Osteoblast (primary cell): ENCODE results near the gene KCNT2. TPM values are rescaled to one million over a fixed set of nuclear protein-coding genes. Genes with fewer than 3 reads are reported as not detected.

Source experiments
- DNase-seq: peaks from one replicate; pipeline ENCODE4 v3.0.0; 2011; ENCODE audit warnings: low spot score, mixed read lengths; ENCODE audit not compliant: insufficient read length; ENCODE audit errors: missing footprints
- H2AFZ ChIP-seq: 2 replicates; pipeline ENCODE4 v1.6.0; 2011; ENCODE audit warnings: mild to moderate bottlenecking, low read length
- H3K27ac ChIP-seq: 2 replicates; pipeline ENCODE4 v1.5.1; 2011; ENCODE audit warnings: mild to moderate bottlenecking, low read depth, low read length, moderate library complexity
- H3K27me3 ChIP-seq: 2 replicates; pipeline ENCODE4 v1.6.0; 2012; ENCODE audit warnings: mild to moderate bottlenecking, control low read depth, inconsistent platforms, low read length, moderate library complexity; ENCODE audit not compliant: insufficient read depth
- H3K36me3 ChIP-seq: 2 replicates; pipeline ENCODE4 v1.5.1; 2011; ENCODE audit warnings: mild to moderate bottlenecking, low read length, control low read depth, moderate library complexity; ENCODE audit not compliant: insufficient read depth
- H3K4me1 ChIP-seq: 2 replicates; pipeline ENCODE4 v1.5.1; 2011; ENCODE audit warnings: mild to moderate bottlenecking, low read length, control low read depth, moderate library complexity; ENCODE audit not compliant: insufficient read depth
- H3K4me2 ChIP-seq: 2 replicates; pipeline ENCODE4 v1.6.0; 2011; ENCODE audit warnings: mild to moderate bottlenecking, low read length; ENCODE audit not compliant: insufficient read depth
- H3K4me3 ChIP-seq: fragments of 200-600 bp; sonication (generic); 3 replicates; pipeline ENCODE4 v1.5.1; 2012; ENCODE audit warnings: mild to moderate bottlenecking, low read length, inconsistent platforms; ENCODE audit not compliant: insufficient read depth
- H3K79me2 ChIP-seq: 2 replicates; pipeline ENCODE4 v1.6.0; 2012; ENCODE audit warnings: mild to moderate bottlenecking, low read length, control low read depth, inconsistent platforms; ENCODE audit not compliant: insufficient read depth
- H3K9me3 ChIP-seq: 2 replicates; pipeline ENCODE4 v1.5.1; 2011; ENCODE audit warnings: low read depth, low read length, control low read depth
- H4K20me1 ChIP-seq: 2 replicates; pipeline ENCODE4 v1.6.0; 2012; ENCODE audit warnings: mild to moderate bottlenecking, low read length, control low read depth; ENCODE audit not compliant: insufficient read depth
- total RNA-seq: library from RNA; depleted of rRNA; stranded (reverse); fragments of >200 nt; gene quantifications from 2 replicates; pipeline ENCODE4 v1.2.3, GENCODE V29; 2012
- TF ChIP-seq, protein P1 (sequence below): IDR thresholded peaks from 2 replicates; pipeline ENCODE4 v1.5.1; 2011; ENCODE audit warnings: mild to moderate bottlenecking, low read depth, low read length, moderate library complexity; ENCODE audit errors: extremely low read depth

Gene KCNT2
- total RNA-seq, 1 donor = 10.5 TPM

DNA sequence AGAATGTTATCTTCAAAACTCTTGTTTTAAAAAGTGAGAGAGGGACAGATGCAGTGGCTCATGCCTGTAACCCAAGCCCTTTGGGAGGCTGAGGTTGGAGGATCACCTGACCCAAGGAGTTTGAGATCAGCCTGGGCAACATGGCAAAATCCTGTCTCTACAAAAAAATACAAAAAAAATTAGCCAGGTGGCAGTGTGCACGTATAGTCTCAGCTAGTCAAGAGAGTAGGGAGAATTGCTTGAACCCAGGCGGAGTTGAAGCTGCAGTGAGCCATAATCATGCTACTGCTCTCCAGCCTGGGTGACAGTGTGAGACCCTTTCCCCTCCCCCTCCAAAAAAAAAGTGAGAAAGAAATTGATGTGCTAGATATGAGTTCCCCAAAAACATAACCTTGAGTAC is 131.0 kb downstream of the KCNT2 start:
- Histone ChIP-seq H3K4me1 (no peaks in the 10 kb centered on the region), H3K4me3 (no peak overlapping the region), H2AFZ (no peak overlapping the region), H3K79me2 (no peaks in the 10 kb centered on the region), H3K4me2 (no peak overlapping the region), H3K27me3 (no peaks in the 10 kb centered on the region), H3K27ac (no peak overlapping the region), H3K36me3 (no peaks in the 10 kb centered on the region), H4K20me1 (no peaks in the 10 kb centered on the region), H3K9me3 (no peaks in the 10 kb centered on the region)
- no peak for DNase-seq
- TF ChIP-seq, protein P1, sequence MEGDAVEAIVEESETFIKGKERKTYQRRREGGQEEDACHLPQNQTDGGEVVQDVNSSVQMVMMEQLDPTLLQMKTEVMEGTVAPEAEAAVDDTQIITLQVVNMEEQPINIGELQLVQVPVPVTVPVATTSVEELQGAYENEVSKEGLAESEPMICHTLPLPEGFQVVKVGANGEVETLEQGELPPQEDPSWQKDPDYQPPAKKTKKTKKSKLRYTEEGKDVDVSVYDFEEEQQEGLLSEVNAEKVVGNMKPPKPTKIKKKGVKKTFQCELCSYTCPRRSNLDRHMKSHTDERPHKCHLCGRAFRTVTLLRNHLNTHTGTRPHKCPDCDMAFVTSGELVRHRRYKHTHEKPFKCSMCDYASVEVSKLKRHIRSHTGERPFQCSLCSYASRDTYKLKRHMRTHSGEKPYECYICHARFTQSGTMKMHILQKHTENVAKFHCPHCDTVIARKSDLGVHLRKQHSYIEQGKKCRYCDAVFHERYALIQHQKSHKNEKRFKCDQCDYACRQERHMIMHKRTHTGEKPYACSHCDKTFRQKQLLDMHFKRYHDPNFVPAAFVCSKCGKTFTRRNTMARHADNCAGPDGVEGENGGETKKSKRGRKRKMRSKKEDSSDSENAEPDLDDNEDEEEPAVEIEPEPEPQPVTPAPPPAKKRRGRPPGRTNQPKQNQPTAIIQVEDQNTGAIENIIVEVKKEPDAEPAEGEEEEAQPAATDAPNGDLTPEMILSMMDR = no peak

DNA sequence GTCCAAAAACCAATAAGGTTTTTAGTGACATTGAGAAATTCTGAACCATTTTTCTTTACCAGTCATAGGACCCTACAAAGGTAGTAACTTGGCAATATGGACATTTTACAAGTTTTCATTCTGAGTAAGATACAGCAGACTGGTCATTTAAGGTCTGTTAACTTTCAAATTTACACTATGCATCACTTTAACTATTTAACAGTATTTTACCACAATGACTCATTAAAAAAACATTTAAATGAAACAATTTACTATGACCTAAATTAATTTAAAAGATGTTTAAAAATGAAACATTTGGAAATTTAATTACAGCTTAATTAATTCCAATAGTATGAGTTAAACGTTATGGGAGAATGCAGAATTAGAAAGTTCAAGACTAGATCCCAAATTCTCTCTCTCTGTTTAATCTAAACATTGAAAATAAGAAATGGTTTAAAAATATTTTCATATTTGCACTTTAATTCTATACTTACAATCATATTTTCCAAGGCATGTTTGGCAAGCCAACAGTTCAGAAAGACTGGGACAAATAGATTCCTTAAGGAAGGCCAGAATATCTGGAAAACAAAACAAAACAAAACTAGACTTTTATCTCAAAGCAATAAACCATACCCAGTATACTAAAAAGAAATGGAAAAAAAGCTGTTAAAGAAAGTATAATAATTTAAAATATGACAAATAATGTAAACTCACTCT is 140.9 kb downstream of the KCNT2 start:
- no peak for DNase-seq
- H3K79me2 ChIP-seq = no peaks in the 10 kb centered on the region
- H4K20me1 ChIP-seq = no peaks in the 10 kb centered on the region
- no peaks in the 10 kb centered on the region for H3K9me3 ChIP-seq
- H3K36me3 ChIP-seq = no peaks in the 10 kb centered on the region
- peak overlapping the region; percentile 69 for H3K27ac ChIP-seq
- no peak overlapping the region for H2AFZ ChIP-seq
- TF ChIP-seq, protein P1 = no peak
- peak overlapping the region; percentile 12 for H3K4me3 ChIP-seq
- H3K4me2 ChIP-seq = peak overlapping the region; percentile 50
- no peaks in the 10 kb centered on the region for H3K27me3 ChIP-seq
- H3K4me1 ChIP-seq = peaks cover 30% of the 10 kb centered on the region

DNA sequence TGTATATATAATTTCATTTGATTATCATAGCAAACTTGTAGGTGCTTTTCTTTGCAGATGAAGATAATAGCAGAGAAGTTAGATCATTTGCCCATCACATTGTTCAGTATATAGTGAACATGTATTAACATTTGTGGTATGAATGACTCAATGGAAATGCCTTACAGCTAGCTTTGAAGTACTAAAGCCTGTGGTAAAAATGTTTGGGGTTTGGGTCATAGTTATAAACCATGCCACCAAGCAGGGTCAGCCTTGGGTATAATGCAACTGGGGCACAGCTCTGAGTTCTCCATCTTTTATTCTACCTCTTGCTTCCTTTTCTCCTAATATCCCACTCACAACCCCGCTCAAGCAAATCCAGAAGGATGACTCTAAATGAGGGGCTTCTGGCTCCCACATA is 141.6 kb downstream of the KCNT2 start:
- TF ChIP-seq, protein P1 = no peak
- H3K27me3 ChIP-seq = no peaks in the 10 kb centered on the region
- peak overlapping the region; percentile 50 for H3K4me2 ChIP-seq
- H3K4me1 ChIP-seq = peaks cover 30% of the 10 kb centered on the region
- peak overlapping the region; percentile 12 for H3K4me3 ChIP-seq
- H2AFZ ChIP-seq = peak overlapping the region; percentile 1
- no peaks in the 10 kb centered on the region for H3K36me3 ChIP-seq
- peak; percentile 13 for DNase-seq
- H3K27ac ChIP-seq = peak overlapping the region; percentile 69
- no peaks in the 10 kb centered on the region for H3K9me3 ChIP-seq
- no peaks in the 10 kb centered on the region for H3K79me2 ChIP-seq
- H4K20me1 ChIP-seq = no peaks in the 10 kb centered on the region

DNA sequence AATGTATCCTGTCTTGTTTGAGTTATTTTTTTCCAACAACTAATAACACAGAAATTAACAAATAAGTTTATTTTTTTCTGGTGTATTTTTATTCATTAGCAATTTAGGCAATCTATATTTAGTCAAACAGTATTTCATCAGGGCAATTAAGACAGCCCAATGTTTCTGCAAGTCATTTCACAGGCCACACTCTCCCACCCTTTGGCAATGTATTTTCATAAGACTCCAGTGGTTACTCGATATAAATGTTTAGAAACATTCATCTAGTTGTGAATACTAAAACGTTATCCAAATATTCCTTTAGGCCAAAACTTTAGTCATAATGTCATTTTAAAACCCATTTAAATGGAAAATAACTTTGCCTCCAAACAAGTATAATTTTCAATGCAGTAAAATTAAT is 142.1 kb downstream of the KCNT2 start:
- Histone ChIP-seq H4K20me1 (no peaks in the 10 kb centered on the region), H3K4me2 (peak overlapping the region; percentile 50), H3K36me3 (no peaks in the 10 kb centered on the region), H3K4me1 (peaks cover 30% of the 10 kb centered on the region), H3K27ac (peak overlapping the region; percentile 69), H3K9me3 (no peaks in the 10 kb centered on the region), H3K27me3 (no peaks in the 10 kb centered on the region), H2AFZ (no peak overlapping the region), H3K79me2 (no peaks in the 10 kb centered on the region), H3K4me3 (no peak overlapping the region)
- TF ChIP-seq, protein P1 = no peak
- DNase-seq = no peak
